ENCODE results near the gene CDC42BPG.

CDC42BPG gene

GRCh38 chr11:64885367-64886286, 41.2 kb upstream of the CDC42BPG start:
- no peaks in the 10 kb centered on the region for H3K27me3 Mint-ChIP-seq
- peak overlapping the region; percentile 3 to 74 for H3K27ac Mint-ChIP-seq
- H3K4me1 Mint-ChIP-seq: peaks cover 68% of the 10 kb centered on the region
- H3K4me3 Mint-ChIP-seq: peak overlapping the region; percentile 17 to 59
- peak; percentile 76 for ATAC-seq
- H3K9me3 Mint-ChIP-seq: no peaks in the 10 kb centered on the region
- DNase-seq: no peak

- H3K9me3 Mint-ChIP-seq: no peaks in the 10 kb centered on the region
- no peak overlapping the region for H3K27ac Mint-ChIP-seq
- DNase-seq (no peak), ATAC-seq (no peak)
- H3K4me1 Mint-ChIP-seq: peaks cover 82% of the 10 kb centered on the region
- no peaks in the 10 kb centered on the region for H3K27me3 Mint-ChIP-seq
- no peak overlapping the region for H3K4me3 Mint-ChIP-seq
These were observed 39.6 kb upstream of the CDC42BPG start for GRCh38 chr11:64884019-64884418.

GRCh38 chr11:64883575-64883974, 39.1 kb upstream of the CDC42BPG start:
- DNase-seq (no peak), ATAC-seq (no peak)
- Mint-ChIP-seq H3K4me1 (peaks cover 81% of the 10 kb centered on the region), H3K9me3 (no peaks in the 10 kb centered on the region), H3K27ac (no peak overlapping the region), H3K27me3 (no peaks in the 10 kb centered on the region), H3K4me3 (no peak overlapping the region)

- no peak overlapping the region for H3K4me3 Mint-ChIP-seq
- H3K4me1 Mint-ChIP-seq: peaks cover 69% of the 10 kb centered on the region
- no peak overlapping the region for H3K27ac Mint-ChIP-seq
- no peaks in the 10 kb centered on the region for H3K27me3 Mint-ChIP-seq
- ATAC-seq (no peak), DNase-seq (no peak)
- H3K9me3 Mint-ChIP-seq: no peaks in the 10 kb centered on the region
These were observed 37.8 kb upstream of the CDC42BPG start for GRCh38 chr11:64882243-64882642.

GRCh38 chr11:64881476-64881875, 37.0 kb upstream of the CDC42BPG start:
- DNase-seq (no peak), ATAC-seq (no peak)
- Mint-ChIP-seq H3K9me3 (no peaks in the 10 kb centered on the region), H3K27ac (peak overlapping the region in 1 of 2 donors; percentile 45), H3K27me3 (no peaks in the 10 kb centered on the region), H3K4me1 (peaks cover 73% of the 10 kb centered on the region), H3K4me3 (no peak overlapping the region)

- ATAC-seq: no peak
- Mint-ChIP-seq H3K27me3 (no peaks in the 10 kb centered on the region), H3K4me1 (peaks cover 73% of the 10 kb centered on the region), H3K4me3 (peak overlapping the region; percentile 92 to 96), H3K27ac (peak overlapping the region; percentile 86 to 90), H3K9me3 (no peaks in the 10 kb centered on the region)
- DNase-seq: no peak
These were observed 36.0 kb upstream of the CDC42BPG start for GRCh38 chr11:64880240-64881001.

GRCh38 chr11:64879244-64879900, 34.9 kb upstream of the CDC42BPG start:
- peaks cover 73% of the 10 kb centered on the region for H3K4me1 Mint-ChIP-seq
- H3K4me3 Mint-ChIP-seq: peak overlapping the region; percentile 92 to 96
- H3K27me3 Mint-ChIP-seq: no peaks in the 10 kb centered on the region
- DNase-seq: no peak
- peak overlapping the region; percentile 92 to 94 for H3K27ac Mint-ChIP-seq
- ATAC-seq: no peak
- no peaks in the 10 kb centered on the region for H3K9me3 Mint-ChIP-seq

- Mint-ChIP-seq H3K27me3 (no peaks in the 10 kb centered on the region), H3K4me3 (peak within 1 kb of the TSS; percentile 92 to 100), H3K4me1 (peaks cover 72% of the 10 kb centered on the region), H3K27ac (peak within 1 kb of the TSS; percentile 92 to 97), H3K9me3 (no peaks in the 10 kb centered on the region)
- ATAC-seq: peak; percentile 81
- DNase-seq: peak; percentile 99
These were observed 34.2 kb upstream of the CDC42BPG start, which contains the start of gene EHD1 for GRCh38 chr11:64878494-64879243. Gene EHD1 (minus strand): TSS chr11:64878621. CDS start chr11:64878464, 157 bp downstream.

GRCh38 chr11:64878223-64878493, 33.7 kb upstream of the CDC42BPG start:
- Mint-ChIP-seq H3K4me1 (peaks cover 75% of the 10 kb centered on the region), H3K9me3 (no peaks in the 10 kb centered on the region), H3K27ac (peak overlapping the region; percentile 48 to 92), H3K4me3 (peak overlapping the region; percentile 92 to 100), H3K27me3 (no peaks in the 10 kb centered on the region)
- DNase-seq (no peak), ATAC-seq (peak; percentile 50)

- H3K4me3 Mint-ChIP-seq: peak overlapping the region; percentile 92 to 100
- no peaks in the 10 kb centered on the region for H3K27me3 Mint-ChIP-seq
- ATAC-seq: peak; percentile 18
- no peaks in the 10 kb centered on the region for H3K9me3 Mint-ChIP-seq
- H3K27ac Mint-ChIP-seq: peak overlapping the region; percentile 92 to 97
- peaks cover 81% of the 10 kb centered on the region for H3K4me1 Mint-ChIP-seq
- DNase-seq: peak in 1 of 2 donors; percentile 47
These were observed 33.2 kb upstream of the CDC42BPG start for GRCh38 chr11:64877390-64878222.

- peak overlapping the region; percentile 93 to 97 for H3K27ac Mint-ChIP-seq
- ATAC-seq (no peak), DNase-seq (no peak)
- no peaks in the 10 kb centered on the region for H3K27me3 Mint-ChIP-seq
- H3K4me3 Mint-ChIP-seq: peak overlapping the region; percentile 92 to 100
- H3K9me3 Mint-ChIP-seq: no peaks in the 10 kb centered on the region
- peaks cover 82% of the 10 kb centered on the region for H3K4me1 Mint-ChIP-seq
These were observed 32.4 kb upstream of the CDC42BPG start for GRCh38 chr11:64876835-64877341.

GRCh38 chr11:64876229-64876750, 31.8 kb upstream of the CDC42BPG start:
- Mint-ChIP-seq H3K27ac (peak overlapping the region; percentile 21 to 93), H3K4me1 (peaks cover 82% of the 10 kb centered on the region), H3K9me3 (no peaks in the 10 kb centered on the region), H3K27me3 (no peaks in the 10 kb centered on the region), H3K4me3 (peak overlapping the region; percentile 92 to 100)
- DNase-seq (peak in 1 of 2 donors; percentile 60), ATAC-seq (peak; percentile 44)

- no peak for DNase-seq
- H3K4me3 Mint-ChIP-seq: peak overlapping the region; percentile 92 to 100
- H3K27me3 Mint-ChIP-seq: no peaks in the 10 kb centered on the region
- peaks cover 82% of the 10 kb centered on the region for H3K4me1 Mint-ChIP-seq
- no peak for ATAC-seq
- H3K9me3 Mint-ChIP-seq: no peaks in the 10 kb centered on the region
- H3K27ac Mint-ChIP-seq: peak overlapping the region in 1 of 2 donors; percentile 81
These were observed 31.1 kb upstream of the CDC42BPG start for GRCh38 chr11:64875369-64876228.

Data from stimulated activated naive CD8-positive, alpha-beta T cell treated with anti-CD3 and anti-CD28 coated beads, Interleukin-15, amount 100 ng/mL, for 72 hours (primary cell).